ENCODE measurements around the gene MRAS. TPM values are rescaled to one million over a fixed set of nuclear protein-coding genes. Genes with fewer than 3 reads are reported as not detected.

MRAS gene
- total and polyA plus RNA-seq, 2 of the 13 experiments (the other 11 are each of a cell fraction or from before 2014, with no cell fraction given) = 8.8 to 36.2 TPM

GRCh38 chr3:138347960-138348753 lies at the start of gene MRAS (continued):
- TF ChIP-seq HMGXB4 (CRISPR knock-in tag; IDR thresholded peaks at IDR 0.05; ENCODE audit: borderline replicate concordance in 1 of 2, low read depth in 1 of 2) (peak; percentile 73 to 76), ZNF768 (CRISPR knock-in tag; IDR thresholded peaks at IDR 0.05) (peak; percentile 33; the same call in 1 of the 2 replicates), SKI (IDR thresholded peaks at IDR 0.05; ENCODE audit: partially characterized antibody) (peak; percentile 85), ATF2 (CRISPR knock-in tag; IDR thresholded peaks at IDR 0.05) (peak; percentile 56; the same call in 1 of the 2 replicates), HOXA9 (CRISPR knock-in tag; IDR thresholded peaks at IDR 0.05; ENCODE audit: borderline replicate concordance) (no peak), SNAPC2 (CRISPR knock-in tag; IDR thresholded peaks at IDR 0.05) (peak; percentile 38; the same call in 1 of the 2 replicates)

GRCh38 chr3:138300647-138301046 lies 47.7 kb upstream of the MRAS start:
- in situ Hi-C loops (cut with HindIII; ENCODE audit: extremely low pct_ligation_motif_present, low pct_unique_long_range_greater_than_20kb) (no loop called here), intact Hi-C loops (cut with micrococcal nuclease; ENCODE audit: unreplicated experiment) (no loop called here)
- Histone ChIP-seq H3K36me3 (replicated peaks in 1 of 2; ENCODE audit: control insufficient read depth in 1 of 2, insufficient read depth in 2 of 2, low read length in 2 of 2) (peaks cover 0 to 5% of the 10 kb centered on the region in 2 experiments; a peak in 2 of 5 replicates), H3K79me2 (ENCODE audit: insufficient read depth, low read length) (no peaks in the 10 kb centered on the region), H3K27me3 (ENCODE audit: control insufficient read depth in 1 of 2, insufficient read depth in 2 of 2, low read length in 2 of 2) (no peaks in the 10 kb centered on the region), H3K4me3 (replicated peaks in 1 of 3; ENCODE audit: insufficient read depth in 1 of 3, low read depth in 2 of 3, low read length in 3 of 3) (no peak overlapping the region), H3K4me2 (ENCODE audit: low read depth, low read length) (no peak overlapping the region), H3K4me1 (ENCODE audit: insufficient read depth, low read length) (no peaks in the 10 kb centered on the region), H3K9ac (ENCODE audit: insufficient read depth, low read depth, low read length) (no peak overlapping the region), H3K9me3 (ENCODE audit: low read length) (no peaks in the 10 kb centered on the region), H3K27ac (ENCODE audit: extremely low read length, insufficient read depth, low read length) (no peak overlapping the region), H4K20me1 (ENCODE audit: insufficient read depth, low read length) (no peaks in the 10 kb centered on the region), H2AFZ (ENCODE audit: low read length) (no peak overlapping the region)
- BruUV-seq (replicated peaks) = no TSS peak
- POLR2A ChIA-PET = no interaction called here
- ATAC-seq (no peak), FAIRE-seq (no peak), DNase-seq (ENCODE audit: low spot score) (no peak)
- WGBS (ENCODE audit: low lambda C conversion rate) = 85% methylated on average over 2 of the region's 2 CpGs
- CTCF ChIA-PET (ENCODE audit: low intra/inter-chr PET ratio, low total read pairs) = no interaction called here
- TF ChIP-seq PRDM10 (CRISPR knock-in tag; IDR thresholded peaks at IDR 0.05; ENCODE audit: low read depth) (no peak), SCMH1 (CRISPR knock-in tag; IDR thresholded peaks at IDR 0.05; ENCODE audit: borderline replicate concordance) (no peak), YEATS2 (CRISPR knock-in tag; IDR thresholded peaks at IDR 0.05; ENCODE audit: borderline replicate concordance) (no peak), ZBTB26 (CRISPR knock-in tag; IDR thresholded peaks at IDR 0.05; ENCODE audit: borderline replicate concordance) (no peak), HNRNPK (IDR thresholded peaks at IDR 0.05; ENCODE audit: low read depth, low read length, poor library complexity, severe bottlenecking) (no peak)
